HEK293 (cell line): Measurements from ENCODE around the gene SNHG17.

ENCODE experiments used
- GLI4 ChIP-seq: fragments of 450-650 bp; formaldehyde crosslinking; IDR thresholded peaks from 2 replicates; pipeline ENCODE4 v1.5.1; 2016; ENCODE audit warnings: missing biosample characterization, missing genetic modification characterization
- HOXD13 ChIP-seq: sonication (generic); formaldehyde crosslinking; IDR thresholded peaks from 2 replicates; pipeline ENCODE4 v1.8.0; 2022; ENCODE audit warnings: missing genetic modification reagents, borderline replicate concordance
- INSM2 ChIP-seq: fragments of 450-650 bp; formaldehyde crosslinking; IDR thresholded peaks from 2 replicates; pipeline ENCODE4 v1.5.1; 2016; ENCODE audit warnings: missing biosample characterization, missing genetic modification characterization
- KLF10 ChIP-seq: fragments of 450-650 bp; IDR thresholded peaks from 2 replicates; pipeline ENCODE4 v1.5.1; 2018; ENCODE audit warnings: missing biosample characterization, mild to moderate bottlenecking, missing genetic modification characterization
- KLF17 ChIP-seq: fragments of 450-650 bp; formaldehyde crosslinking; IDR thresholded peaks from 2 replicates; pipeline ENCODE4 v1.5.1; 2016; ENCODE audit warnings: missing biosample characterization, missing genetic modification characterization
- KLF7 ChIP-seq: fragments of 450-650 bp; formaldehyde crosslinking; IDR thresholded peaks from 2 replicates; pipeline ENCODE4 v1.5.1; 2016; ENCODE audit warnings: missing biosample characterization, missing genetic modification characterization, borderline replicate concordance
- ZBTB10 ChIP-seq: fragments of 450-650 bp; formaldehyde crosslinking; IDR thresholded peaks from 2 replicates; pipeline ENCODE4 v1.5.1; 2016; ENCODE audit warnings: missing biosample characterization, missing genetic modification characterization
- ZNF114 ChIP-seq: fragments of 450-650 bp; formaldehyde crosslinking; IDR thresholded peaks from 2 replicates; pipeline ENCODE4 v1.5.0; 2017; ENCODE audit warnings: missing biosample characterization, missing genetic modification characterization
- ZNF146 ChIP-seq: fragments of 450-650 bp; formaldehyde crosslinking; IDR thresholded peaks from 2 replicates; pipeline ENCODE4 v1.5.1; 2016; ENCODE audit warnings: missing biosample characterization, missing genetic modification characterization
- ZNF398 ChIP-seq: fragments of 450-650 bp; formaldehyde crosslinking; IDR thresholded peaks from 2 replicates; pipeline ENCODE4 v1.5.1; 2017; ENCODE audit warnings: missing biosample characterization, missing genetic modification characterization
- ZNF433 ChIP-seq: fragments of 450-650 bp; formaldehyde crosslinking; IDR thresholded peaks from 2 replicates; pipeline ENCODE4 v1.5.1; 2016; ENCODE audit warnings: missing biosample characterization, missing genetic modification characterization, low read depth
- ZNF488 ChIP-seq: fragments of 450-650 bp; formaldehyde crosslinking; IDR thresholded peaks from 2 replicates; pipeline ENCODE4 v1.5.1; 2016; ENCODE audit warnings: missing biosample characterization, missing genetic modification characterization
- ZNF501 ChIP-seq: fragments of 450-650 bp; formaldehyde crosslinking; IDR thresholded peaks from 2 replicates; pipeline ENCODE4 v1.5.1; 2016; ENCODE audit warnings: missing biosample characterization, missing genetic modification characterization
- ZNF548 ChIP-seq: fragments of 450-650 bp; formaldehyde crosslinking; IDR thresholded peaks from 2 replicates; pipeline ENCODE4 v1.5.1; 2016; ENCODE audit warnings: missing biosample characterization, missing genetic modification characterization
- ZNF596 ChIP-seq: fragments of 450-650 bp; IDR thresholded peaks from 2 replicates; pipeline ENCODE4 v1.5.0; 2018; ENCODE audit warnings: missing biosample characterization, mild to moderate bottlenecking, missing genetic modification characterization, moderate library complexity
- ZNF610 ChIP-seq: fragments of 450-650 bp; formaldehyde crosslinking; IDR thresholded peaks from 2 replicates; pipeline ENCODE4 v1.5.1; 2016; ENCODE audit warnings: missing biosample characterization, missing genetic modification characterization, borderline replicate concordance
- ZNF701 ChIP-seq: fragments of 450-650 bp; formaldehyde crosslinking; IDR thresholded peaks from 2 replicates; pipeline ENCODE4 v1.5.1; 2016; ENCODE audit warnings: missing biosample characterization, missing genetic modification characterization
- ZNF843 ChIP-seq: fragments of 450-650 bp; formaldehyde crosslinking; IDR thresholded peaks from 2 replicates; pipeline ENCODE4 v1.5.1; 2016; ENCODE audit warnings: missing biosample characterization, missing genetic modification characterization

The SNHG17 gene

GRCh38 chr20:38446441-38447209 is 11.5 kb upstream of the SNHG17 start (continued):
- TF ChIP-seq ZBTB10 (tag by site-specific recombination) (peak; percentile 98), ZNF146 (tag by site-specific recombination) (peak; percentile 34; the same call in 1 of the 2 replicates), ZNF548 (tag by site-specific recombination) (no peak), ZNF501 (tag by site-specific recombination) (peak; percentile 92), ZNF398 (tag by site-specific recombination) (peak; percentile 41), ZNF433 (tag by site-specific recombination) (no peak), ZNF114 (no peak), KLF10 (tag by site-specific recombination) (peak; percentile 99), ZNF596 (tag by site-specific recombination) (peak; percentile 92), ZNF488 (tag by site-specific recombination) (no peak), KLF17 (peak; percentile 92), ZNF843 (tag by site-specific recombination) (peak; percentile 55; the same call in 1 of the 2 replicates), GLI4 (tag by site-specific recombination) (no peak), INSM2 (peak; percentile 78), KLF7 (tag by site-specific recombination) (peak; percentile 98), HOXD13 (CRISPR knock-in tag) (0 out of 2 replicates have a peak, but pooled peaks have one; percentile 38), ZNF610 (tag by site-specific recombination) (peak; percentile 94), ZNF701 (tag by site-specific recombination) (no peak)
- TF ChIP-seq, all 188 proteins: peak for 78
